Measurements from ENCODE around the gene ST8SIA6.
A peak's percentile ranks its signal among the peaks of the same experiment; 100 is the strongest.
"Not testable (repeated sequence)": the region's sequence is repeated elsewhere in the genome, so short reads cannot be mapped to it uniquely, and the experiment has no call there.

Gene ST8SIA6

GRCh38 chr10:17456032-17456548, 1.7 kb upstream of the ST8SIA6 start:
- DNase-seq, result no peak

- no peak for DNase-seq
Measured at GRCh38 chr10:17455015-17455520, 673 bp upstream of the ST8SIA6 start.

- DNase-seq, result peak; percentile 3
Measured at GRCh38 chr10:17453373-17454091, 863 bp downstream of the ST8SIA6 start.

- DNase-seq, result no peak
Measured at GRCh38 chr10:17453035-17453372, 1.4 kb downstream of the ST8SIA6 start.

GRCh38 chr10:17452060-17452841, 2.1 kb downstream of the ST8SIA6 start:
- no peak for DNase-seq

- DNase-seq, result no peak
Measured at GRCh38 chr10:17450024-17450423, 4.4 kb downstream of the ST8SIA6 start.

DNA sequence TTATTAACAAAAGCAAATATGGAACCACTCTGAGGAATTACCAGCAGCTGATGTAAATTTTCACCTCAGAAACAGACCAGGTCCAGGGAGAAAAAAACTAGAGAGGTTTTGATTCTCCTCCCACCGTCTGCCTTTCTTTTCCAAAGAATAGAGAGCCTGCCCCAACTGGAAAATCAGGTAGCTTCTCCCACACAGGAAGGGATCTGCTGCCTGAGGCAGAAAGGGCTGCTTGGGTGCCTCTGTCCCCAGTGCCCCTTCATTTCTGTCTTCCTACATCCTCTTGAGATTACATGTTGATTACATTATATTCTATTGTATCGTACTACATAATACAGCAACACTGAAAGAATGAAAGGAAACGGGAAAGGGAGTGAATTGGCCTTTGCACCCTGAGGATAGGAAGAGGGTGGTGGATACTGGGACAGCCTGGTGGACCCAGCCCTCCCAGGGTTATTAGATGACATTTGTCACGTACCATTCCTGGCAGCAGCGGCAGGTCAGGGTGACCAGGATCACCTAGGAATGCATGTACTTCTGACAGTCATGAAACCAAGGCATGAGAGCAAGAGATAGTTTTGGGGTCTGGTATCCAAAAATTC, 8.9 kb downstream of the ST8SIA6 start:
- no peak for DNase-seq

- no peak for DNase-seq
Measured at GRCh38 chr10:17444388-17444714, 10.0 kb downstream of the ST8SIA6 start.

DNA sequence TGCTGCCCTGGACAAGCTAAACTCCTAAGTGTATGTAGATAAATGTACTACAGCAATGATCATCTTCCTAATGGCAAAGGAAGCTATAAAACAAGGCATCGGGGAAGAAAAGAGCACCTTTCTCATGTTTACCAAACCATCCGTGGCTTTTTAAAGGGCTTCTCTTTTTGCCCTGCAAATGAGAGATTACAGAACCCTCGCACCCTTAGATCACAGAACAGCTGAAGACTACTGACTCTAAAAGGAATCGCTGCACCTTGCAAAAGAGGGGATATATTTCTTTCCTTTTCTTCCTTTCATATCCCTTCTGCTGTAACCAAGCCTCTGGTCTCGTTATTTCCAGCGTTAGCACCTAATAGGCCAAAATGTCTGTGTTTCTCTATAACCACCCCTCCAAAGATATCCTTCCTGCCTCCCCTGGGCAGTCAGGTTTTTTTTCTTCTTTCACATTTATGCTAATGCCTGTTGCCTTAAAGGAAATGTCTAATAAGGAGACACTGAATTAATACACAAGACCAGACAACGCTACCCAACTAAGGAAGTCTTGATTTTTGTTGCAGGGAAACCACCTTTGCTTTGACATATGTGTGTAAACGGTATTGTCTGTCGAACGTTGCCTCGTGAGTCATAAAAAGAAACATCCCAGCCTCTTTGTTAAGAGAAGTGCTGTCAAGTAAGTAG, 10.5 kb downstream of the ST8SIA6 start:
- DNase-seq, result no peak

- no peak for DNase-seq
Measured at GRCh38 chr10:17438583-17438982, 15.8 kb downstream of the ST8SIA6 start.

GRCh38 chr10:17436578-17436977, 17.8 kb downstream of the ST8SIA6 start:
- DNase-seq, result not testable (repeated sequence)

- no peak for DNase-seq
Measured at GRCh38 chr10:17435953-17436352, 18.4 kb downstream of the ST8SIA6 start.

- no peak for DNase-seq
Measured at GRCh38 chr10:17435187-17435586, 19.2 kb downstream of the ST8SIA6 start.

DNA sequence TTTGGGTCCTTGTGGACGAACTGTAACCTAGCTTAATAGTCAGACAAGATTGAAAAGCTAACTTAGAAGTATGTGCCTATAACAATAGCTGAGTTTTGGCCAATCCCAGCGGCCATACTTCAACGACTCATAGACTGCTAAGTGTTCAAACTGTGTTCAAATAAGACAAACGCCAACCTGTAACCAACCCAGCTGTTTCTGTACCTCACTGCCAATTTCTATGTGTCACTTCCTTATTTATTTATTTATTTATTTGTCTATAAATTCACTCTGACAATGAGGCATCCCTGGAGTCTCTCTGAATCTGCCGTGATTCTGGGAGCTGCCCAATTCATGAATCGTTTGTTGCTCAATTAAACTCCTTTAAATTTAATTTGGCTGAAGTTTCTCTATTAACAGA, 21.7 kb downstream of the ST8SIA6 start:
- DNase-seq, result peak; percentile 6

GRCh38 chr10:17431871-17432311, 22.5 kb downstream of the ST8SIA6 start:
- peak; percentile 35 for DNase-seq

DNA sequence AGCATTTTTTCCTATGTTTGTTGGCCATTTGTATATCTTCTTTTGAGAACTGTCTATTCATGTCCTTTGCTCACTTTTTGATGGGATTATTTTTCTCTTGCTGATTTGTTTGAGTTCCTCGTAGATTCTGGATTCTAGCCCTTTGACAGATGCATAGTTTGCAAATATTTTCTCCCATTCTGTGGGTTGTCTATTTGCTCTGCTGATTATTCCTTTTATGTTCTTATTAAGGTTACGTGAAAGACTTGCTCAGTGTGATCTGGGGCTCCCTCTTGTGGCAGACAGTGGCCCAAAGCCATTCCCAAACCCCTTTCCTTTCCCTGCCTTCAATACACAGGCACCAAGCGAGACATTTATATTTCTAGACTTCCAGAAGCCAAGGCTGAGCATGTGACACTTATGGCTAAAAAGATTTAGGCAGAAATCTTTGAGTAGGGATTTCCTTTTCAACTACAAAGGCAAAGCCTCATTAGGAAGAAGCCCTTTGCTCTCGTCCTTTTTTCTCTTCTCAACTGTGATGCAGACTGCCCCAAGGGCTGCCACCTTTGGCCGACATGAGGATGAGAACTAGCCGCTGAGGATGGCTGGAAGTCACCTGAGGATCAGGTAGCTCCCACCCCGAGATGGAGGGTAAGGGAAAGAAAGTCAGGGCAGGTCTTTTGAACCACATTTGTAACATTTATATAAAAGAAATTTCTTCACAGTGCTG, 23.6 kb downstream of the ST8SIA6 start:
- peak; percentile 56 for DNase-seq

DNA sequence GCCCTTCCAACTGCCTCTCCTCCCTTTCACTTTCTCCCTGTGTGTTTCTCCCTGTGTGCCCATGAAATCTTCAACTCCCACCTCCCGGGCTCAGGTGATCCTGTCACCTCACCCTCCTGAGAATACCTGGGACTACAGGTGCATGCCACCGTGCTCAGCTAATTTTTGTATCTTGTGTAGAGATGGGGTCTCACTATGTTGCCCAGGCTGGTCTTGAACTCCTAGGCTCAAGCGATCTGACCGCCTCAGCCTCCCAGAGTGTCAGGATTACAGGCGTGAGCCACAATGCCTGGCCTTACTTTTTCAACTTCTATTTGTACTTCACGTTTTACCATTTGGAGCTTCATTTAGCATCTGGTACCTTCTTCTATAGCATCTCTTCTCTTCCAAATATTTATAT, 24.9 kb downstream of the ST8SIA6 start:
- no peak for DNase-seq

GRCh38 chr10:17428351-17429097, 25.9 kb downstream of the ST8SIA6 start:
- no peak for DNase-seq

- no peak for DNase-seq
Measured at GRCh38 chr10:17427666-17428350, 26.6 kb downstream of the ST8SIA6 start.

DNA sequence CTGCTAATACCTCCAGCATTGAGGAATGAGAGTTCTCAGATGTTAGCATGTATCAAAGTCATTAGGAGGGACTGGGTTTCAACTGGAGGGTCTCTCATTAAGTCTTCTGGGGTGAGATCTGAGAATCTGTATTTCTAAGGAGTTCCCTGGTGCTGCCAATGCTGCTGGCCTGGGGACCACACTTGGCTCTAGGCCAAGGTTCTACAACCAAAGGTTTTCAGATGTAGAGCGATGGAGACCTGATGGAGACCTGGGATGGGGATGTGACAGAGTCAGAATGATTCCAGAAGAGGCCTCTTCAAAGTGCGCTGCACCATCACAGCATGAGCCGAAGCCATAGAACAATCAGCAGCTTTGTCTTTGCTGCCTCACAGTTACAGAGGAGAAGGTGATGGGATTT, 27.2 kb downstream of the ST8SIA6 start:
- DNase-seq, result no peak

GRCh38 chr10:17426263-17426750, 28.1 kb downstream of the ST8SIA6 start:
- no peak for DNase-seq
